CD14-positive monocyte (primary cell): ENCODE measurements around the gene FOCAD. TPM values are rescaled to one million over a fixed set of nuclear protein-coding genes. Genes with fewer than 3 reads are reported as not detected.

Experiments
- DNase-seq, 3 donors: peaks; one replicate each; pipeline ENCODE4 v3.0.0-alpha.2; 2011 to 2022
- H2AFZ ChIP-seq: 2 replicates; pipeline ENCODE4 v1.6.0; 2012; ENCODE audit warnings: mild to moderate bottlenecking, low read depth, low read length, inconsistent platforms; ENCODE audit not compliant: insufficient read depth, poor library complexity, severe bottlenecking
- H3K27ac ChIP-seq, 2 donors: 1 replicate in 1 of 2; 2 replicates in 1 of 2; pipeline ENCODE4 v1.5.1; 2012 to 2013; ENCODE audit warnings: low read length in 2 of 2, control low read depth in 1 of 2, inconsistent platforms in 1 of 2, low read depth in 1 of 2, mild to moderate bottlenecking in 1 of 2
- H3K27me3 ChIP-seq, 2 donors: one replicate each; pipeline versions ENCODE4 v1.6.0 to v1.6.1; 2011 to 2013; ENCODE audit warnings: low read length in 2 of 2; ENCODE audit not compliant: control insufficient read depth in 2 of 2, insufficient read depth in 2 of 2
- H3K36me3 ChIP-seq, 2 donors: replicated peaks in 1 of 2; 1 replicate in 1 of 2; 2 replicates in 1 of 2; pipeline versions ENCODE4 v1.5.1 to v1.6.1; 2012 to 2013; ENCODE audit warnings: low read length in 2 of 2, control low read depth in 1 of 2, inconsistent platforms in 1 of 2, mild to moderate bottlenecking in 1 of 2; ENCODE audit not compliant: insufficient read depth in 2 of 2, control insufficient read depth in 1 of 2
- H3K4me1 ChIP-seq, 2 donors: 1 replicate in 1 of 2; 2 replicates in 1 of 2; pipeline versions ENCODE4 v1.5.1 to v1.6.1; 2012 to 2013; ENCODE audit warnings: low read length in 2 of 2, control low read depth in 1 of 2, inconsistent platforms in 1 of 2, mild to moderate bottlenecking in 1 of 2, moderate library complexity in 1 of 2; ENCODE audit not compliant: insufficient read depth in 2 of 2, control insufficient read depth in 1 of 2
- H3K4me2 ChIP-seq: replicated peaks from 2 replicates; pipeline ENCODE3; 2012; ENCODE audit warnings: low read length, moderate library complexity, mild to moderate bottlenecking; ENCODE audit not compliant: poor library complexity, severe bottlenecking; ENCODE audit errors: extremely low read depth
- H3K4me3 ChIP-seq, 3 experiments: fragments of 200-600 bp in 1 of 3; sonication (generic) in 1 of 3; replicated peaks in 1 of 3; 1 replicate in 2 of 3; 2 replicates in 1 of 3; pipeline ENCODE4 v1.5.1; 2011 to 2013; ENCODE audit warnings: low read length in 3 of 3, mild to moderate bottlenecking in 3 of 3, control low read depth in 2 of 3, low read depth in 2 of 3, inconsistent platforms in 1 of 3, moderate library complexity in 1 of 3
- H3K79me2 ChIP-seq: 2 replicates; pipeline ENCODE4 v1.6.0; 2012; ENCODE audit warnings: mild to moderate bottlenecking, control low read depth, inconsistent platforms, low read length, moderate library complexity; ENCODE audit not compliant: insufficient read depth
- H3K9ac ChIP-seq: 2 replicates; pipeline ENCODE4 v1.6.0; 2017; ENCODE audit warnings: low read length, mild to moderate bottlenecking; ENCODE audit not compliant: insufficient read depth, poor library complexity, severe bottlenecking
- H3K9me3 ChIP-seq, 2 donors: replicated peaks in 1 of 2; 1 replicate in 1 of 2; 2 replicates in 1 of 2; pipeline versions ENCODE4 v1.5.1 to v1.6.1; 2012 to 2013; ENCODE audit warnings: low read length in 2 of 2, control low read depth in 1 of 2; ENCODE audit not compliant: control insufficient read depth in 1 of 2, insufficient read depth in 1 of 2
- H4K20me1 ChIP-seq: 2 replicates; pipeline ENCODE4 v1.6.0; 2012; ENCODE audit warnings: mild to moderate bottlenecking, low read length, control low read depth, moderate library complexity; ENCODE audit not compliant: insufficient read depth
- H3K27ac Mint-ChIP-seq, 7 donors: one replicate each; pipeline ENCODE4 v1.8.0; 2020; ENCODE audit warnings: mild to moderate bottlenecking in 7 of 7, mixed read lengths in 7 of 7, moderate library complexity in 6 of 7, inconsistent platforms in 2 of 7
- H3K27me3 Mint-ChIP-seq, 3 donors: one replicate each; pipeline ENCODE4 v1.8.0; 2021 to 2022; ENCODE audit warnings: low read depth in 3 of 3, mild to moderate bottlenecking in 3 of 3, mixed read lengths in 3 of 3, moderate library complexity in 3 of 3, inconsistent platforms in 1 of 3
- H3K36me3 Mint-ChIP-seq, 2 donors: one replicate each; pipeline ENCODE4 v1.8.0; 2020; ENCODE audit warnings: mixed read lengths in 2 of 2, inconsistent platforms in 1 of 2, mild to moderate bottlenecking in 1 of 2
- H3K4me1 Mint-ChIP-seq: one replicate; pipeline ENCODE4 v1.8.0; 2020; ENCODE audit warnings: mild to moderate bottlenecking, mixed read lengths
- H3K4me3 Mint-ChIP-seq, 2 donors: one replicate each; pipeline ENCODE4 v1.8.0; 2020; ENCODE audit warnings: mild to moderate bottlenecking in 2 of 2, mixed read lengths in 2 of 2, moderate library complexity in 1 of 2
- H3K9me3 Mint-ChIP-seq, 7 donors: one replicate each; pipeline ENCODE4 v1.8.0; 2020 to 2022; ENCODE audit warnings: mixed read lengths in 7 of 7, mild to moderate bottlenecking in 6 of 7, moderate library complexity in 6 of 7, inconsistent platforms in 2 of 7
- CTCF ChIP-seq: fragments of 200-600 bp; IDR thresholded peaks from one replicate; pipeline ENCODE4 v1.8.0; 2022; ENCODE audit warnings: antibody characterized with exemption, mild to moderate bottlenecking
- WGBS: methylation state at CpG from one replicate; pipeline ENCODE4 v1.1.5; 2013; ENCODE audit warnings: missing lambda C conversion rate; ENCODE audit not compliant: insufficient coverage; 5-methylcytosine and 5-hydroxymethylcytosine counted together
- intact Hi-C, 2 donors: fragments of 100-400 bp; cut with micrococcal nuclease; formaldehyde crosslinking; loops; one replicate each; pipeline versions ENCODE4 v1.15.0 to v1.15.1; 2023
- polyA plus RNA-seq, 3 donors: library from polyadenylated mRNA; depleted of rRNA in 1 of 3; unstranded in 2 of 3; stranded (reverse) in 1 of 3; fragments of 300-500 nt in 2 of 3; fragments of >200 nt in 1 of 3; fragmentation: Illumina TruSeq in 2 of 3; gene quantifications; 1 replicate in 2 of 3; 2 replicates in 1 of 3; pipeline ENCODE4 v1.2.3, GENCODE V29; 2012 to 2021

Gene FOCAD
- polyA plus RNA-seq, 3 donors, result 4.9 to 6.3 (median 5.1) TPM

GRCh38 chr9:20950707-20951106, 266.6 kb downstream of the FOCAD start:
- WGBS, result no CpG with 5 or more reads among the region's 2 CpGs
- Histone ChIP-seq H3K79me2 (no peaks in the 10 kb centered on the region), H4K20me1 (no peaks in the 10 kb centered on the region), H3K4me2 (no peak overlapping the region), H3K4me3 (no peak overlapping the region), H3K27me3 (no peaks in the 10 kb centered on the region), H3K27ac (no peak overlapping the region), H3K9ac (no peak overlapping the region), H2AFZ (no peak overlapping the region), H3K4me1 (no peaks in the 10 kb centered on the region), H3K36me3 (peaks cover 5 to 42% of the 10 kb centered on the region in 2 donors), H3K9me3 (no peaks in the 10 kb centered on the region)
- no peaks in the 10 kb centered on the region for H3K4me1 Mint-ChIP-seq
- TF ChIP-seq CTCF, result no peak
- no peaks in the 10 kb centered on the region for H3K9me3 Mint-ChIP-seq
- no peak for DNase-seq
- intact Hi-C loops, result no loop called here
- H3K4me3 Mint-ChIP-seq, result no peak overlapping the region
- no peaks in the 10 kb centered on the region for H3K27me3 Mint-ChIP-seq
- H3K27ac Mint-ChIP-seq, result no peak overlapping the region
- H3K36me3 Mint-ChIP-seq, result peaks cover 36 to 39% of the 10 kb centered on the region in 2 donors

GRCh38 chr9:20962536-20963225, 278.6 kb downstream of the FOCAD start:
- H3K27me3 ChIP-seq, result no peaks in the 10 kb centered on the region
- no peak overlapping the region for H3K4me2 ChIP-seq
- Mint-ChIP-seq H3K4me1 (no peaks in the 10 kb centered on the region), H3K27ac (no peak overlapping the region), H3K36me3 (peaks cover 10 to 20% of the 10 kb centered on the region in 2 donors), H3K9me3 (peaks cover 0 to 3% (median 2%) of the 10 kb centered on the region in 7 donors), H3K4me3 (no peak overlapping the region), H3K27me3 (no peaks in the 10 kb centered on the region)
- WGBS, result no CpG with 5 or more reads among the region's 4 CpGs
- intact Hi-C loops, result no loop called here
- H3K4me1 ChIP-seq, result no peaks in the 10 kb centered on the region
- H3K4me3 ChIP-seq, result no peak overlapping the region
- no peaks in the 10 kb centered on the region for H4K20me1 ChIP-seq
- H3K79me2 ChIP-seq, result no peaks in the 10 kb centered on the region
- no peak overlapping the region for H3K9ac ChIP-seq
- no peak overlapping the region for H2AFZ ChIP-seq
- no peak overlapping the region for H3K27ac ChIP-seq
- H3K36me3 ChIP-seq, result no peaks in the 10 kb centered on the region
- TF ChIP-seq CTCF, result no peak
- no peaks in the 10 kb centered on the region for H3K9me3 ChIP-seq
- no peak for DNase-seq
